Endothelial cell of umbilical vein (primary cell): ENCODE data around the gene MMP24. TPM values are rescaled to one million over a fixed set of nuclear protein-coding genes. Genes with fewer than 3 reads are reported as not detected.

Source experiments
- BruUV-seq: library from RNA; stranded (reverse); fragments of 400-500 nt; replicated peaks from 2 replicates; lab custom pipeline; 2021; lab: Mats Ljungman, UMichigan
- CTCF ChIA-PET: fragments of 300-600, 350-600 bp; sonication (Branson Sonifier 250); formaldehyde crosslinking; loops from one replicate; lab custom pipeline; 2021; ENCODE audit warnings: antibody characterized with exemption, inconsistent platforms; lab: Charles Lee
- POLR2A ChIA-PET: fragments of 300-600, 350-600 bp; sonication (Branson Sonifier 250); formaldehyde crosslinking; loops from one replicate; lab custom pipeline; 2021; ENCODE audit warnings: antibody characterized with exemption, inconsistent platforms; lab: Charles Lee
- DNase-seq: peaks from one replicate; pipeline ENCODE4 v3.0.0-alpha.2; 2011; ENCODE audit warnings: low read depth, low spot score
- FAIRE-seq: peaks from 2 replicates; lab custom pipeline; 2011; peaks lifted over from hg19 to GRCh38; lab: Jason Lieb, UNC
- H2AFZ ChIP-seq: 2 replicates; pipeline ENCODE4 v1.6.0; 2012; ENCODE audit warnings: low read depth, low read length, control low read depth, inconsistent platforms
- H3K27ac ChIP-seq: 2 replicates; pipeline ENCODE4 v1.5.1; 2011; ENCODE audit warnings: low read depth, mild to moderate bottlenecking, control low read depth, low read length, moderate library complexity; ENCODE audit not compliant: insufficient read depth
- H3K27me3 ChIP-seq, 2 experiments: 2 replicates each; pipeline versions ENCODE4 v1.6.0 to v1.6.1; 2011; ENCODE audit warnings: low read length in 2 of 2, mixed read lengths in 1 of 2; ENCODE audit not compliant: control insufficient read depth in 2 of 2, insufficient read depth in 2 of 2
- H3K36me3 ChIP-seq, 2 experiments: 2 replicates in 1 of 2; 3 replicates in 1 of 2; pipeline ENCODE4 v1.5.1; 2011; ENCODE audit warnings: low read length in 2 of 2, mild to moderate bottlenecking in 1 of 2, moderate library complexity in 1 of 2; ENCODE audit not compliant: control insufficient read depth in 2 of 2, insufficient read depth in 2 of 2; ENCODE audit errors: extremely low read depth in 1 of 2
- H3K4me1 ChIP-seq: 3 replicates; pipeline ENCODE4 v1.5.1; 2011; ENCODE audit warnings: mild to moderate bottlenecking, low read length; ENCODE audit not compliant: control insufficient read depth, insufficient read depth; ENCODE audit errors: extremely low read depth
- H3K4me2 ChIP-seq: 2 replicates; pipeline ENCODE4 v1.6.1; 2011; ENCODE audit warnings: low read length, control low read depth, mixed read lengths; ENCODE audit not compliant: insufficient read depth
- H3K4me3 ChIP-seq, 3 experiments: fragments of 200-600 bp in 1 of 3; sonication (generic), shearing (Covaris generic) in 1 of 3; replicated peaks in 1 of 3; 2 replicates each; pipeline ENCODE4 v1.5.1; 2011 to 2016; ENCODE audit warnings: control low read depth in 3 of 3, low read length in 3 of 3, mild to moderate bottlenecking in 2 of 3, inconsistent platforms in 1 of 3, low read depth in 1 of 3, moderate library complexity in 1 of 3; ENCODE audit not compliant: insufficient read depth in 1 of 3
- H3K79me2 ChIP-seq: 2 replicates; pipeline ENCODE4 v1.6.0; 2012; ENCODE audit warnings: low read length, inconsistent platforms; ENCODE audit not compliant: control insufficient read depth, insufficient read depth
- H3K9ac ChIP-seq: replicated peaks from 2 replicates; pipeline ENCODE3; 2011; ENCODE audit warnings: low read length, control low read depth; ENCODE audit not compliant: insufficient read depth; ENCODE audit errors: extremely low read depth
- H3K9me1 ChIP-seq: replicated peaks from 3 replicates; pipeline ENCODE4 v1.6.0; 2011; ENCODE audit warnings: mild to moderate bottlenecking, low read length; ENCODE audit not compliant: control insufficient read depth, insufficient read depth; ENCODE audit errors: extremely low read depth
- H3K9me3 ChIP-seq: replicated peaks from 2 replicates; pipeline ENCODE4 v1.5.1; 2012; ENCODE audit warnings: low read length, inconsistent platforms; ENCODE audit not compliant: control insufficient read depth, insufficient read depth
- H4K20me1 ChIP-seq: replicated peaks from 2 replicates; pipeline ENCODE3; 2011; ENCODE audit warnings: mild to moderate bottlenecking, low read length; ENCODE audit not compliant: control insufficient read depth, insufficient read depth; ENCODE audit errors: extremely low read depth
- EZH2 ChIP-seq: IDR thresholded peaks from 2 replicates; pipeline ENCODE4 v1.6.1; 2012; ENCODE audit warnings: borderline replicate concordance, low read depth, mild to moderate bottlenecking, moderate library complexity, low read length, inconsistent platforms; ENCODE audit not compliant: severe bottlenecking
- FOS ChIP-seq: IDR thresholded peaks from 2 replicates; pipeline ENCODE4 v1.6.1; 2011; ENCODE audit warnings: mild to moderate bottlenecking, low read length, moderate library complexity, borderline replicate concordance; ENCODE audit not compliant: insufficient read depth
- GATA2 ChIP-seq: IDR thresholded peaks from 2 replicates; pipeline ENCODE4 v1.7.0; 2011; ENCODE audit warnings: low read depth, mild to moderate bottlenecking, moderate library complexity, mixed read lengths, low read length; ENCODE audit not compliant: insufficient read length, insufficient read depth
- JUN ChIP-seq: IDR thresholded peaks from 2 replicates; pipeline ENCODE4 v1.6.1; 2011; ENCODE audit warnings: borderline replicate concordance, low read depth; ENCODE audit not compliant: insufficient read length, insufficient read depth
- MYC ChIP-seq: IDR thresholded peaks from one replicate; pipeline ENCODE4 v1.6.1; 2011; ENCODE audit warnings: mild to moderate bottlenecking, low read depth, low read length
- POLR2A ChIP-seq: IDR thresholded peaks from 2 replicates; pipeline ENCODE4 v1.6.1; 2012; ENCODE audit warnings: low read depth, mild to moderate bottlenecking, control low read depth, low read length
- POLR2AphosphoS5 ChIP-seq: IDR thresholded peaks from 2 replicates; pipeline ENCODE4 v1.6.1; 2012; ENCODE audit warnings: low read depth, mild to moderate bottlenecking, control low read depth, low read length, moderate library complexity; ENCODE audit not compliant: insufficient read depth
- dilution Hi-C: fragments of 300-500 bp; cut with MboI; formaldehyde crosslinking; loops from one replicate; pipeline ENCODE4 v1.15.0; 2019; ENCODE audit warnings: low sequenced_read_pairs; ENCODE audit not compliant: extremely low pct_ligation_motif_present
- intact Hi-C: fragments of 100-400 bp; cut with micrococcal nuclease; formaldehyde crosslinking; loops from one replicate; pipeline ENCODE4 v1.10.0; 2022
- polyA plus RNA-seq, 4 experiments: library from polyadenylated mRNA; depleted of rRNA in 3 of 4; stranded (reverse) in 3 of 4; unstranded in 1 of 4; fragments of >200 nt; gene quantifications; 2 replicates each; pipeline versions ENCODE4 v1.2.1 to v1.2.3, GENCODE V29; 2011 to 2012; ENCODE audit warnings: missing spikeins in 1 of 4
- total RNA-seq: library from RNA; stranded (reverse); gene quantifications from 2 replicates; pipeline ENCODE4 v1.2.3, GENCODE V29; 2021

Gene MMP24
- total and polyA plus RNA-seq, 2 donors (not counting 3 experiments of a cell fraction or from before 2014, with no cell fraction given), result 0.27 to 0.54 TPM

- Histone ChIP-seq H4K20me1 (no peaks in the 10 kb centered on the region), H3K4me2 (no peak overlapping the region), H3K4me3 (no peak overlapping the region), H2AFZ (no peak overlapping the region), H3K9ac (no peak overlapping the region), H3K4me1 (peaks cover 4% of the 10 kb centered on the region), H3K36me3 (peaks cover 0 to 4% of the 10 kb centered on the region in 2 experiments), H3K9me3 (no peaks in the 10 kb centered on the region), H3K79me2 (peaks cover 5% of the 10 kb centered on the region), H3K9me1 (no peaks in the 10 kb centered on the region), H3K27ac (no peak overlapping the region), H3K27me3 (no peaks in the 10 kb centered on the region)
- BruUV-seq, result no TSS peak
- TF ChIP-seq GATA2, result no peak
- TF ChIP-seq JUN, result no peak
- no peak for TF ChIP-seq POLR2AphosphoS5
- no peak for TF ChIP-seq EZH2
- TF ChIP-seq POLR2A, result no peak
- TF ChIP-seq FOS, result no peak
- no peak for FAIRE-seq
- intact Hi-C loops, result no loop called here
- DNase-seq, result no peak
- dilution Hi-C loops, result loop anchor here (25.0 kb wide), 1 partner anchor 435 kb away; the partner anchor contains the start of gene NCOA6
- POLR2A ChIA-PET, result no interaction called here
- CTCF ChIA-PET, result interaction anchor here (0.6 to 11.4 kb wide), 5 partner anchors 98 to 177 kb away, joined by 3 to 177 read pairs (median 7); partner anchors contain the start of genes EDEM2 and GDF5
Observed at GRCh38 chr20:35271904-35272303, 45.4 kb downstream of the MMP24 start.

GRCh38 chr20:35273449-35274171 lies 47.1 kb downstream of the MMP24 start:
- Histone ChIP-seq H3K27ac (no peak overlapping the region), H3K4me2 (no peak overlapping the region), H3K4me1 (peaks cover 7% of the 10 kb centered on the region), H3K9me1 (no peaks in the 10 kb centered on the region), H3K9me3 (no peaks in the 10 kb centered on the region), H2AFZ (no peak overlapping the region), H3K36me3 (peaks cover 2 to 6% of the 10 kb centered on the region in 2 experiments), H4K20me1 (no peaks in the 10 kb centered on the region), H3K79me2 (peaks cover 10% of the 10 kb centered on the region), H3K27me3 (no peaks in the 10 kb centered on the region), H3K9ac (no peak overlapping the region), H3K4me3 (no peak overlapping the region)
- intact Hi-C loops (no loop called here), dilution Hi-C loops (loop anchor here (25.0 kb wide), 1 partner anchor 436 kb away; the partner anchor contains the start of gene NCOA6)
- TF ChIP-seq POLR2AphosphoS5 (peak; percentile 20), POLR2A (no peak), EZH2 (no peak), MYC (no peak)
- ChIA-PET CTCF (interaction anchor here (0.6 to 11.4 kb wide), 3 partner anchors 128 to 177 kb away, joined by 4 to 177 read pairs (median 6); partner anchors contain the start of genes EDEM2 and GDF5), POLR2A (interaction anchor here (0.6 kb wide), 1 partner anchor 48 kb away, joined by 3 read pairs; no protein-coding TSS in a partner anchor)
- no TSS peak for BruUV-seq
- FAIRE-seq, result no peak
- DNase-seq, result no peak
